Measurements from ENCODE around the gene CDK19.

The CDK19 gene

GRCh38 chr6:110655821-110656220 lies 159.4 kb downstream of the CDK19 start:
- H3K4me1 ChIP-seq (ENCODE audit: control insufficient read depth in 5 of 5, insufficient read depth in 5 of 5, low read length in 5 of 5) = peaks cover 0 to 3% (median 0%) of the 10 kb centered on the region in 5 donors
- H3K9ac ChIP-seq (ENCODE audit: low read length in 5 of 5) = no peak overlapping the region
- peaks cover 0 to 6% (median 3%) of the 10 kb centered on the region in 5 donors for H3K36me3 ChIP-seq (ENCODE audit: control insufficient read depth in 5 of 5, insufficient read depth in 5 of 5, low read length in 5 of 5)
- no peaks in the 10 kb centered on the region for H3K27me3 ChIP-seq (ENCODE audit: control insufficient read depth in 5 of 5, insufficient read depth in 4 of 5, low read length in 5 of 5)
- H3K9me3 ChIP-seq (ENCODE audit: control insufficient read depth in 5 of 5, low read length in 5 of 5) = peaks cover 0 to 2% (median 0%) of the 10 kb centered on the region in 5 donors
- H3K4me3 ChIP-seq (ENCODE audit: low read depth in 1 of 5, low read length in 5 of 5) = no peak overlapping the region
- no peak overlapping the region for H3K27ac ChIP-seq (ENCODE audit: low read depth, low read length)

- Histone ChIP-seq H3K27me3 (ENCODE audit: control insufficient read depth in 5 of 5, insufficient read depth in 4 of 5, low read length in 5 of 5) (no peaks in the 10 kb centered on the region), H3K36me3 (ENCODE audit: control insufficient read depth in 5 of 5, insufficient read depth in 5 of 5, low read length in 5 of 5) (peaks cover 0 to 3% (median 0%) of the 10 kb centered on the region in 5 donors), H3K27ac (ENCODE audit: low read depth, low read length) (no peak overlapping the region), H3K9ac (ENCODE audit: low read length in 5 of 5) (no peak overlapping the region), H3K4me3 (ENCODE audit: low read depth in 1 of 5, low read length in 5 of 5) (no peak overlapping the region), H3K4me1 (ENCODE audit: control insufficient read depth in 5 of 5, insufficient read depth in 5 of 5, low read length in 5 of 5) (peaks cover 0 to 3% (median 0%) of the 10 kb centered on the region in 5 donors), H3K9me3 (ENCODE audit: control insufficient read depth in 5 of 5, low read length in 5 of 5) (no peaks in the 10 kb centered on the region)
Observed at GRCh38 chr6:110654096-110654820, 161.0 kb downstream of the CDK19 start.

- Histone ChIP-seq H3K9me3 (ENCODE audit: control insufficient read depth in 5 of 5, low read length in 5 of 5) (no peaks in the 10 kb centered on the region), H3K27ac (ENCODE audit: low read depth, low read length) (no peak overlapping the region), H3K36me3 (ENCODE audit: control insufficient read depth in 5 of 5, insufficient read depth in 5 of 5, low read length in 5 of 5) (peaks cover 0 to 3% (median 0%) of the 10 kb centered on the region in 5 donors), H3K4me1 (ENCODE audit: control insufficient read depth in 5 of 5, insufficient read depth in 5 of 5, low read length in 5 of 5) (peaks cover 0 to 3% (median 0%) of the 10 kb centered on the region in 5 donors), H3K4me3 (ENCODE audit: low read depth in 1 of 5, low read length in 5 of 5) (no peak overlapping the region), H3K9ac (ENCODE audit: low read length in 5 of 5) (no peak overlapping the region), H3K27me3 (ENCODE audit: control insufficient read depth in 5 of 5, insufficient read depth in 4 of 5, low read length in 5 of 5) (no peaks in the 10 kb centered on the region)
Observed at GRCh38 chr6:110653381-110653780, 161.9 kb downstream of the CDK19 start.

GRCh38 chr6:110652520-110652919 lies 162.7 kb downstream of the CDK19 start:
- no peak overlapping the region for H3K4me3 ChIP-seq (ENCODE audit: low read depth in 1 of 5, low read length in 5 of 5)
- H3K9ac ChIP-seq (ENCODE audit: low read length in 5 of 5) = no peak overlapping the region
- H3K27me3 ChIP-seq (ENCODE audit: control insufficient read depth in 5 of 5, insufficient read depth in 4 of 5, low read length in 5 of 5) = no peaks in the 10 kb centered on the region
- no peak overlapping the region for H3K27ac ChIP-seq (ENCODE audit: low read depth, low read length)
- H3K4me1 ChIP-seq (ENCODE audit: control insufficient read depth in 5 of 5, insufficient read depth in 5 of 5, low read length in 5 of 5) = peaks cover 0 to 3% (median 0%) of the 10 kb centered on the region in 5 donors
- H3K36me3 ChIP-seq (ENCODE audit: control insufficient read depth in 5 of 5, insufficient read depth in 5 of 5, low read length in 5 of 5) = peaks cover 0 to 3% (median 0%) of the 10 kb centered on the region in 5 donors
- H3K9me3 ChIP-seq (ENCODE audit: control insufficient read depth in 5 of 5, low read length in 5 of 5) = no peaks in the 10 kb centered on the region

GRCh38 chr6:110650755-110651154 lies 164.5 kb downstream of the CDK19 start:
- Histone ChIP-seq H3K36me3 (ENCODE audit: control insufficient read depth in 5 of 5, insufficient read depth in 5 of 5, low read length in 5 of 5) (peaks cover 0 to 7% (median 6%) of the 10 kb centered on the region in 5 donors), H3K9me3 (ENCODE audit: control insufficient read depth in 5 of 5, low read length in 5 of 5) (peaks cover 0 to 5% (median 0%) of the 10 kb centered on the region in 5 donors), H3K4me3 (ENCODE audit: low read depth in 1 of 5, low read length in 5 of 5) (no peak overlapping the region), H3K9ac (ENCODE audit: low read length in 5 of 5) (no peak overlapping the region), H3K4me1 (ENCODE audit: control insufficient read depth in 5 of 5, insufficient read depth in 5 of 5, low read length in 5 of 5) (peaks cover 0 to 3% (median 0%) of the 10 kb centered on the region in 5 donors), H3K27me3 (ENCODE audit: control insufficient read depth in 5 of 5, insufficient read depth in 4 of 5, low read length in 5 of 5) (no peaks in the 10 kb centered on the region), H3K27ac (ENCODE audit: low read depth, low read length) (no peak overlapping the region)

- H3K9me3 ChIP-seq (ENCODE audit: control insufficient read depth in 5 of 5, low read length in 5 of 5) = peaks cover 0 to 6% (median 0%) of the 10 kb centered on the region in 5 donors
- H3K36me3 ChIP-seq (ENCODE audit: control insufficient read depth in 5 of 5, insufficient read depth in 5 of 5, low read length in 5 of 5) = peaks cover 0 to 11% (median 8%) of the 10 kb centered on the region in 5 donors
- H3K4me1 ChIP-seq (ENCODE audit: control insufficient read depth in 5 of 5, insufficient read depth in 5 of 5, low read length in 5 of 5) = peaks cover 0 to 3% (median 0%) of the 10 kb centered on the region in 5 donors
- no peak overlapping the region for H3K4me3 ChIP-seq (ENCODE audit: low read depth in 1 of 5, low read length in 5 of 5)
- no peaks in the 10 kb centered on the region for H3K27me3 ChIP-seq (ENCODE audit: control insufficient read depth in 5 of 5, insufficient read depth in 4 of 5, low read length in 5 of 5)
- no peak overlapping the region for H3K9ac ChIP-seq (ENCODE audit: low read length in 5 of 5)
- no peak overlapping the region for H3K27ac ChIP-seq (ENCODE audit: low read depth, low read length)
Observed at GRCh38 chr6:110649704-110650103, 165.6 kb downstream of the CDK19 start.

- no peaks in the 10 kb centered on the region for H3K27me3 ChIP-seq (ENCODE audit: control insufficient read depth in 5 of 5, insufficient read depth in 4 of 5, low read length in 5 of 5)
- no peak overlapping the region for H3K9ac ChIP-seq (ENCODE audit: low read length in 5 of 5)
- no peak overlapping the region for H3K27ac ChIP-seq (ENCODE audit: low read depth, low read length)
- peaks cover 0 to 6% (median 0%) of the 10 kb centered on the region in 5 donors for H3K9me3 ChIP-seq (ENCODE audit: control insufficient read depth in 5 of 5, low read length in 5 of 5)
- H3K4me1 ChIP-seq (ENCODE audit: control insufficient read depth in 5 of 5, insufficient read depth in 5 of 5, low read length in 5 of 5) = peaks cover 0 to 3% (median 0%) of the 10 kb centered on the region in 5 donors
- H3K36me3 ChIP-seq (ENCODE audit: control insufficient read depth in 5 of 5, insufficient read depth in 5 of 5, low read length in 5 of 5) = peaks cover 0 to 11% (median 8%) of the 10 kb centered on the region in 5 donors
- H3K4me3 ChIP-seq (ENCODE audit: low read depth in 1 of 5, low read length in 5 of 5) = no peak overlapping the region
Observed at GRCh38 chr6:110646951-110647910, 168.0 kb downstream of the CDK19 start.

GRCh38 chr6:110646419-110646698 lies 168.9 kb downstream of the CDK19 start:
- Histone ChIP-seq H3K4me3 (ENCODE audit: low read depth in 1 of 5, low read length in 5 of 5) (no peak overlapping the region), H3K27ac (ENCODE audit: low read depth, low read length) (no peak overlapping the region), H3K9me3 (ENCODE audit: control insufficient read depth in 5 of 5, low read length in 5 of 5) (peaks cover 0 to 6% (median 0%) of the 10 kb centered on the region in 5 donors), H3K9ac (ENCODE audit: low read length in 5 of 5) (no peak overlapping the region), H3K4me1 (ENCODE audit: control insufficient read depth in 5 of 5, insufficient read depth in 5 of 5, low read length in 5 of 5) (no peaks in the 10 kb centered on the region), H3K27me3 (ENCODE audit: control insufficient read depth in 5 of 5, insufficient read depth in 4 of 5, low read length in 5 of 5) (no peaks in the 10 kb centered on the region), H3K36me3 (ENCODE audit: control insufficient read depth in 5 of 5, insufficient read depth in 5 of 5, low read length in 5 of 5) (peaks cover 0 to 11% (median 8%) of the 10 kb centered on the region in 5 donors)

GRCh38 chr6:110645685-110646418 lies 169.4 kb downstream of the CDK19 start:
- H3K4me3 ChIP-seq (ENCODE audit: low read depth in 1 of 5, low read length in 5 of 5) = no peak overlapping the region
- H3K9me3 ChIP-seq (ENCODE audit: control insufficient read depth in 5 of 5, low read length in 5 of 5) = peaks cover 0 to 6% (median 0%) of the 10 kb centered on the region in 5 donors
- H3K4me1 ChIP-seq (ENCODE audit: control insufficient read depth in 5 of 5, insufficient read depth in 5 of 5, low read length in 5 of 5) = no peaks in the 10 kb centered on the region
- H3K27ac ChIP-seq (ENCODE audit: low read depth, low read length) = no peak overlapping the region
- H3K27me3 ChIP-seq (ENCODE audit: control insufficient read depth in 5 of 5, insufficient read depth in 4 of 5, low read length in 5 of 5) = no peaks in the 10 kb centered on the region
- H3K9ac ChIP-seq (ENCODE audit: low read length in 5 of 5) = no peak overlapping the region
- peaks cover 0 to 11% (median 8%) of the 10 kb centered on the region in 5 donors for H3K36me3 ChIP-seq (ENCODE audit: control insufficient read depth in 5 of 5, insufficient read depth in 5 of 5, low read length in 5 of 5)
